Hepatocyte (in vitro differentiated cells): ENCODE data around the gene SPR. TPM values are rescaled to one million over a fixed set of nuclear protein-coding genes. Genes with fewer than 3 reads are reported as not detected.
A peak's percentile ranks its signal among the peaks of the same experiment; 100 is the strongest.

ENCODE experiments used
- DNase-seq: peaks from one replicate; pipeline ENCODE4 v3.0.0-alpha.2; 2016; ENCODE audit warnings: low spot score
- H2AFZ ChIP-seq: fragments of 200-600 bp; sonication (generic); 2 replicates; pipeline ENCODE4 v1.6.0; 2016; ENCODE audit warnings: antibody characterized with exemption, mild to moderate bottlenecking
- H3K27ac ChIP-seq: fragments of 200-600 bp; sonication (generic); 2 replicates; pipeline ENCODE4 v1.5.1; 2016; ENCODE audit warnings: mild to moderate bottlenecking
- H3K27me3 ChIP-seq: fragments of 200-600 bp; sonication (generic); 2 replicates; pipeline ENCODE4 v1.6.1; 2016
- H3K36me3 ChIP-seq: fragments of 200-600 bp; sonication (generic); replicated peaks from 2 replicates; pipeline ENCODE4 v1.5.1; 2016; ENCODE audit warnings: low read depth; ENCODE audit not compliant: insufficient read depth
- H3K4me1 ChIP-seq: fragments of 200-600 bp; sonication (generic); 2 replicates; pipeline ENCODE4 v1.5.1; 2016; ENCODE audit warnings: mild to moderate bottlenecking, moderate library complexity; ENCODE audit not compliant: insufficient read depth
- H3K4me2 ChIP-seq: fragments of 200-600 bp; sonication (generic); 2 replicates; pipeline ENCODE4 v1.6.0; 2016
- H3K4me3 ChIP-seq: fragments of 200-600 bp; sonication (generic); 2 replicates; pipeline ENCODE4 v1.5.1; 2016; ENCODE audit warnings: mild to moderate bottlenecking
- H3K79me2 ChIP-seq: fragments of 200-600 bp; sonication (generic); 2 replicates; pipeline ENCODE4 v1.6.0; 2017; ENCODE audit warnings: mild to moderate bottlenecking
- H3K9me2 ChIP-seq: fragments of 200-600 bp; sonication (generic); replicated peaks from 2 replicates; pipeline ENCODE4 v1.6.0; 2017; ENCODE audit warnings: mild to moderate bottlenecking; ENCODE audit not compliant: insufficient read depth
- H3K9me3 ChIP-seq: fragments of 200-600 bp; sonication (generic); 2 replicates; pipeline ENCODE4 v1.5.1; 2016; ENCODE audit warnings: low read depth, mild to moderate bottlenecking
- H4K20me1 ChIP-seq: fragments of 200-600 bp; sonication (generic); 2 replicates; pipeline ENCODE4 v1.6.0; 2016; ENCODE audit warnings: mild to moderate bottlenecking; ENCODE audit not compliant: insufficient read depth, poor library complexity, severe bottlenecking
- CTCF ChIP-seq: fragments of 200-600 bp; sonication (generic); IDR thresholded peaks from 2 replicates; pipeline ENCODE4 v1.5.1; 2016; ENCODE audit warnings: antibody characterized with exemption, mild to moderate bottlenecking; ENCODE audit not compliant: poor library complexity
- EZH2 ChIP-seq: fragments of 200-600 bp; sonication (generic); IDR thresholded peaks from 2 replicates; pipeline ENCODE4 v1.6.1; 2016; ENCODE audit warnings: antibody characterized with exemption, mild to moderate bottlenecking, borderline replicate concordance
- EZH2phosphoT487 ChIP-seq: fragments of 200-600 bp; sonication (generic); IDR thresholded peaks from one replicate; pipeline ENCODE4 v1.6.1; 2018; ENCODE audit warnings: antibody characterized with exemption, mild to moderate bottlenecking, low read depth, moderate library complexity; ENCODE audit not compliant: unreplicated experiment, severe bottlenecking
- WGBS: methylation state at CpG from one replicate; pipeline ENCODE4 v1.1.6; 2016; ENCODE audit warnings: low lambda C conversion rate; ENCODE audit errors: missing lambda C conversion rate; 5-methylcytosine and 5-hydroxymethylcytosine counted together
- polyA plus RNA-seq: library from polyadenylated mRNA; unstranded; fragments of >200 nt; fragmentation: Nextera tagmentation; extraction: Ambion mirVana; gene quantifications from 2 replicates; pipeline ENCODE4 v1.2.1, GENCODE V29; 2016
- total RNA-seq: library from RNA; depleted of rRNA; stranded (reverse); fragments of >200 nt; gene quantifications from 2 replicates; pipeline ENCODE4 v1.2.3, GENCODE V29; 2014

Gene SPR
- total and polyA plus RNA-seq, 2 experiments from 2014 or later = 44.8 to 63.3 TPM

GRCh38 chr2:72894514-72894913, 7.3 kb downstream of the SPR start:
- WGBS = 94% methylated on average over 9 of the region's 9 CpGs
- H3K4me2 ChIP-seq = no peak overlapping the region
- no peak overlapping the region for H2AFZ ChIP-seq
- TF ChIP-seq EZH2phosphoT487 = no peak
- TF ChIP-seq CTCF = no peak
- no peak for TF ChIP-seq EZH2
- H3K36me3 ChIP-seq = no peaks in the 10 kb centered on the region
- no peaks in the 10 kb centered on the region for H3K9me2 ChIP-seq
- no peak for DNase-seq
- H3K4me3 ChIP-seq = no peak overlapping the region
- H3K79me2 ChIP-seq = no peaks in the 10 kb centered on the region
- peaks cover 18% of the 10 kb centered on the region for H3K27me3 ChIP-seq
- H3K27ac ChIP-seq = no peak overlapping the region
- no peaks in the 10 kb centered on the region for H4K20me1 ChIP-seq
- H3K9me3 ChIP-seq = no peaks in the 10 kb centered on the region
- H3K4me1 ChIP-seq = no peaks in the 10 kb centered on the region

GRCh38 chr2:72895154-72895553, 7.9 kb downstream of the SPR start:
- Histone ChIP-seq H3K4me1 (no peaks in the 10 kb centered on the region), H2AFZ (no peak overlapping the region), H3K27me3 (peaks cover 19% of the 10 kb centered on the region), H3K27ac (no peak overlapping the region), H3K36me3 (no peaks in the 10 kb centered on the region), H3K4me3 (no peak overlapping the region), H3K9me3 (no peaks in the 10 kb centered on the region), H3K9me2 (no peaks in the 10 kb centered on the region), H3K4me2 (peak overlapping the region; percentile 65), H4K20me1 (no peaks in the 10 kb centered on the region), H3K79me2 (no peaks in the 10 kb centered on the region)
- DNase-seq = no peak
- TF ChIP-seq CTCF = no peak
- 31% methylated on average over 4 of the region's 4 CpGs for WGBS

DNA sequence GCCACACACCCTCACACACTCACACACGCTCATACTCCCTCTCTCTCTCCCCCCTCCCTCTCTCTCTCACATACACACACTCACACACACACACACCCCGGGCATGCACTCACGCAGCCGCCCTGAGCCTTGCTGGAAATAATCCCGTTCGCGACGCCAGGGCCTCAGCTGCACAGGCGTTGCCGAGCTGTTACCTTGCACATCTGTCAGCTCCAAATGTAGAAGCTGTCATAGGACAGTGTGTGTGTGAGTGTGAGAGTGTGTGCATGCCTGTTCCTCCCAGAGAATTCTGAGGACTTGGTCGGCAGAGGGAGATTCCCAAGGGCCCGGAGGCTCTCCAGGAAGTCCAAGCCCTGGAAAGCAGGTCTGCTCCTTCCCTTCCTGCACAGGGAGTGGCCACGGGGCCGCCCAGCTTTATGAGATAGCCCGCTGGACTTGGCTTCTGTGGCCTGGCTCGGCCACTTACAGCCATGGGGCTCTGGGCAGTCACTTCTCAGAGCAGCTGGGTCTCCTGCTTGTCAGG, 8.6 kb downstream of the SPR start:
- Histone ChIP-seq H3K9me2 (no peaks in the 10 kb centered on the region), H3K27me3 (peaks cover 19% of the 10 kb centered on the region), H3K79me2 (no peaks in the 10 kb centered on the region), H4K20me1 (no peaks in the 10 kb centered on the region), H2AFZ (no peak overlapping the region), H3K9me3 (no peaks in the 10 kb centered on the region), H3K27ac (no peak overlapping the region), H3K4me2 (peak overlapping the region; percentile 65), H3K36me3 (no peaks in the 10 kb centered on the region), H3K4me1 (no peaks in the 10 kb centered on the region), H3K4me3 (no peak overlapping the region)
- no peak for TF ChIP-seq EZH2phosphoT487
- TF ChIP-seq EZH2 = no peak
- TF ChIP-seq CTCF = no peak
- DNase-seq = peak; percentile 58
- WGBS = 39% methylated on average over 16 of the region's 16 CpGs

GRCh38 chr2:72896446-72896845, 9.2 kb downstream of the SPR start:
- Histone ChIP-seq H3K27me3 (peaks cover 19% of the 10 kb centered on the region), H3K4me1 (no peaks in the 10 kb centered on the region)
- WGBS = 77% methylated on average over 4 of the region's 4 CpGs

More at GRCh38 chr2:72896446-72896845, 9.2 kb downstream of the SPR start:
- H3K4me2 ChIP-seq = no peak overlapping the region
- TF ChIP-seq EZH2phosphoT487 (no peak), CTCF (no peak), EZH2 (no peak)
- no peak overlapping the region for H2AFZ ChIP-seq
- no peaks in the 10 kb centered on the region for H3K9me3 ChIP-seq
- no peaks in the 10 kb centered on the region for H3K36me3 ChIP-seq
- no peak overlapping the region for H3K27ac ChIP-seq
- H3K9me2 ChIP-seq = no peaks in the 10 kb centered on the region
- no peaks in the 10 kb centered on the region for H4K20me1 ChIP-seq
- no peak for DNase-seq
- no peaks in the 10 kb centered on the region for H3K79me2 ChIP-seq
- no peak overlapping the region for H3K4me3 ChIP-seq
